Measurements from ENCODE around the gene EEF1AKMT3. TPM values are rescaled to one million over a fixed set of nuclear protein-coding genes. Genes with fewer than 3 reads are reported as not detected.

Gene EEF1AKMT3
- total RNA-seq, 1 donor from 2014 or later: 7.3 TPM

DNA sequence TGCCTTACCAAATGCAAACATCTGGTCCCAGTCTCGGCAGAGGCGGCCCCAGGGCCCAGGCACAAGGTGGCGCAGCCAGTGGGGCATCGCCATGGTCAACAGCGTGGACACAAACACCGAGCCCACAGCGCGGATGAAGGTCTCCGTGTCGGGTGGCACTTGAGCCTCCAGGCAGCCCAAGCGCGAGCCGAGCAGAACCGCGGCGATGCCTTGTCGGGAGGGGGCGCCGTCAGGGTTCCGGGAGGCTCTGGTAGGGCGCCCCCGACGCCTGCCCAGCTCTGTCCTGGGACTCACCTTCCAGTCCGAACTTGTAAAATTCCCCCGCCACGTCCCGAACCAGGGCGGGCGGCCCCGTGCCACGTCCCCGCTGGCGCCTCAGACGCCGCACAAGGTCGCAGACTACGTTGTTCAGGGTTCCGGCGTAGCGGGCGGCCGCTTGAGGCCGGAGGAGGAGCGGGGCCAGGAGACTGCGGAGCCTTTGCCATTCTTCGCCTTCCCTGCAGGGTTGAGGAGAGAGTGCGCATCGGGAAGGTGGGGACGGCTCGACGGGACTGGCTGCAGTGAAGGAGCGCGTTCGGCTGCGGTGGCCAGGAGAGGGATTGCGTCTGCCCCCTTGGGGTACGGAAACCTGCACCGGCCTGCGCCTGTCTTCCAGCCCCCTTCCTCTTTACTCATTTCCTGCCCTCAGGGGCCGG, 7.3 kb upstream of the EEF1AKMT3 start:
- H3K4me3 ChIP-seq (ENCODE audit: low read depth, low read length): peak overlapping the region; percentile 29
- no peak for DNase-seq (ENCODE audit: low read depth)
- TF ChIP-seq, protein P1, sequence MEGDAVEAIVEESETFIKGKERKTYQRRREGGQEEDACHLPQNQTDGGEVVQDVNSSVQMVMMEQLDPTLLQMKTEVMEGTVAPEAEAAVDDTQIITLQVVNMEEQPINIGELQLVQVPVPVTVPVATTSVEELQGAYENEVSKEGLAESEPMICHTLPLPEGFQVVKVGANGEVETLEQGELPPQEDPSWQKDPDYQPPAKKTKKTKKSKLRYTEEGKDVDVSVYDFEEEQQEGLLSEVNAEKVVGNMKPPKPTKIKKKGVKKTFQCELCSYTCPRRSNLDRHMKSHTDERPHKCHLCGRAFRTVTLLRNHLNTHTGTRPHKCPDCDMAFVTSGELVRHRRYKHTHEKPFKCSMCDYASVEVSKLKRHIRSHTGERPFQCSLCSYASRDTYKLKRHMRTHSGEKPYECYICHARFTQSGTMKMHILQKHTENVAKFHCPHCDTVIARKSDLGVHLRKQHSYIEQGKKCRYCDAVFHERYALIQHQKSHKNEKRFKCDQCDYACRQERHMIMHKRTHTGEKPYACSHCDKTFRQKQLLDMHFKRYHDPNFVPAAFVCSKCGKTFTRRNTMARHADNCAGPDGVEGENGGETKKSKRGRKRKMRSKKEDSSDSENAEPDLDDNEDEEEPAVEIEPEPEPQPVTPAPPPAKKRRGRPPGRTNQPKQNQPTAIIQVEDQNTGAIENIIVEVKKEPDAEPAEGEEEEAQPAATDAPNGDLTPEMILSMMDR (IDR thresholded peaks at IDR 0.05; ENCODE audit: insufficient read depth, low read length, poor library complexity, severe bottlenecking): peak; percentile 43
- no peaks in the 10 kb centered on the region for H3K36me3 ChIP-seq (ENCODE audit: control insufficient read depth, insufficient read depth, low read length)
- peaks cover 29% of the 10 kb centered on the region for H3K27me3 ChIP-seq (ENCODE audit: control insufficient read depth, insufficient read depth, low read length)

DNA sequence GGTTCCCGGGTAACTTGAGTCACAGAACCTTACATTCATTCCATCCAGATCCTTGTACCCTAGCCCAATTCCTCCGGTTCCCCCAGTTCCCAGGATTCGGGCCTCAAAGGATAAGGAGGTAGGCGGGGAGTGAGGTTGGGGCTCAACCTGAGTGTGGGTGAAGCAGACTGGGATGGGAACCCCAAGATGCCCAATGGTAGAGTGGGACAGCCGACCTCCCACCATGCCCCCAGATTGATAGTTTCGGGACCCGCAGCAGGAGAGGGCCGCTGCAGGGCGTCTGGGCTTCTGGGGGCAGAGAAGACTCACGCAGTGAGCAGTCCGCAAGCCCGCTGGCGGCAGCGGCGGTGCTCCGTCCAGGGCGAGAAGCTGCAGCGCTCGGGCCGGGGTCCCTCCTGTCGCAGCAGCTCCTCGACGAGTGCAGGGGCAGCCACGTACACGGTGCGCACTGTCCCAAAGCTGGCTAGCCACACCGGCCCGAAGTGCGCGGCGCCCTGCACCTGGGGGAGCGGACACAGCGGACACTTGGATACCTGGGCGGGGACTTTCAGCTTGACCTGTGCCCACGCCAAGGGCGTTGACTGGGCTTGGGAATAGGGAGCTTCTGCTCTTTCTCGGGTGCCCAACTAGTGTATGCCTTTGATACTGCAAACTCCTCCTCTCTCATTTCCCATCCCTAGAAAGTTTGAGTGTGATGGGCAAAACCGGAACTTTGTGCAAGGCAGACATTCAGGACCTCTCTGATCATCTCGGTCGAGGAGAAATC, 6.5 kb upstream of the EEF1AKMT3 start:
- H3K36me3 ChIP-seq (ENCODE audit: control insufficient read depth, insufficient read depth, low read length): no peaks in the 10 kb centered on the region
- H3K27me3 ChIP-seq (ENCODE audit: control insufficient read depth, insufficient read depth, low read length): peaks cover 29% of the 10 kb centered on the region
- no peak for DNase-seq (ENCODE audit: low read depth)
- H3K4me3 ChIP-seq (ENCODE audit: low read depth, low read length): peak overlapping the region; percentile 10
- TF ChIP-seq, protein P1 (IDR thresholded peaks at IDR 0.05; ENCODE audit: insufficient read depth, low read length, poor library complexity, severe bottlenecking): no peak

DNA sequence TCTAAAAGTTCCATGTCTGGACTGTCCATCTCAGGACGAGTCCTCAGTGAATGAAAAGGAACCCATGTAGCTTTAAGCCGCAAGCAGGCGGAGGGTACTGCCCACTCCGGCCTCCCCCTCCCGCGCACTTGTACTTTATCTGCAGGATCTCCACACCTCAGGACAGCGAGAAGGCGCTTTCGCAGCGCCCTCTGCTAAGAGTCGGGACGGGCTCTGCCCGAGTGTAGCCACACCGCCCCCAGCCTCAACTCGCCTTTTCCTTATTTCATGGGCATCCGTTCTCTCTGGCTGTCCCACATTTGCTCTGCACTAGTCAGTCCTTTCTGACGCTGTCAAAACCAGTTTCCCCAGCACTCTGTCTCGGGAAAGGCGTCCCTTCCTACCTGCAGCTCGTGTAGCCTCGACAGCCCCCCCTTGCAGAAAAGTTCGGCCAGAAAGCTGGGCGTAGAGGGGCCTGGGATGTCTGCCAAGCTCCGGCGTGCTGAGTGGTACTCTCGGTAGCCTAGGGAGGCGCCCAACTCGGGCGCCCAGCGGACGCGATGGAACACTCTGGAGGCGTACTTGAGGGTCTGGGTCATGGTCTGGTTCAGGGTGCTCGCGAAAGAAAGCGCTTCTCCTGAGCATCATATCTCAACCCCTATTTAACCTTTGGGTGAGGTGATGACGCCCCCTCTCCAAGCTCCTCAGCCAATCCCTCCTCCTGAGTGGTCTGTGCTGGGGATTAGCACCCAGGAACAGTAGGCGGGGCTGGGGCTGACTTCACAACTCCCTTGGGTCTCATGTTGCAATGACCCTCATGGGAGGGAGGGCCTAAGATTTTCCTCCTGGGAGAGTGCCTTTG, 5.7 kb upstream of the EEF1AKMT3 start, which contains the start of gene CYP27B1:
CYP27B1 (minus strand) TSS at position 615 of the 841 bp plus-strand sequence; CDS start at position 578, 37 bp downstream.
- TF ChIP-seq, protein P1 (IDR thresholded peaks at IDR 0.05; ENCODE audit: insufficient read depth, low read length, poor library complexity, severe bottlenecking): no peak
- Histone ChIP-seq H3K36me3 (ENCODE audit: control insufficient read depth, insufficient read depth, low read length) (no peaks in the 10 kb centered on the region), H3K27me3 (ENCODE audit: control insufficient read depth, insufficient read depth, low read length) (peaks cover 29% of the 10 kb centered on the region), H3K4me3 (ENCODE audit: low read depth, low read length) (peak within 1 kb of the TSS; percentile 10)
- DNase-seq (ENCODE audit: low read depth): no peak

DNA sequence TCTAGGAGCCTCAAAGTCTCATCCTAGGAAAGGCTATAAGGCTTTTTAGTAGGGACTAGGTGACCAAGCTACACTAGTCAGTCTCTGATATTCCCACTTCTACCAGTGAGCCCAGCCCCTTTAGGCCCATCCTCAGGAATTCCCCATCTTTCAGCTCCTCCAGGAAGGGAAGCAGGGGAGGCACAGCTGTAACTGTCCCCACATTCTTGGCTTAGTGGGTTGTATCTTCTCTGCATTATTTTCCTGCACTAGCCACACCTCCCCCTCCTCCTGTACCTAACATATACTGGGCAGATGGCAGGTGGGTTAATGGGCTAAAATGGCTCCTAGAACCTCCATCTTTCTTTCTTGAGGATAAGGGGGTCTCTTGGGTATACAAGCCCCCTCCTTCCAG, 5.1 kb upstream of the EEF1AKMT3 start:
- H3K36me3 ChIP-seq (ENCODE audit: control insufficient read depth, insufficient read depth, low read length): no peaks in the 10 kb centered on the region

DNA sequence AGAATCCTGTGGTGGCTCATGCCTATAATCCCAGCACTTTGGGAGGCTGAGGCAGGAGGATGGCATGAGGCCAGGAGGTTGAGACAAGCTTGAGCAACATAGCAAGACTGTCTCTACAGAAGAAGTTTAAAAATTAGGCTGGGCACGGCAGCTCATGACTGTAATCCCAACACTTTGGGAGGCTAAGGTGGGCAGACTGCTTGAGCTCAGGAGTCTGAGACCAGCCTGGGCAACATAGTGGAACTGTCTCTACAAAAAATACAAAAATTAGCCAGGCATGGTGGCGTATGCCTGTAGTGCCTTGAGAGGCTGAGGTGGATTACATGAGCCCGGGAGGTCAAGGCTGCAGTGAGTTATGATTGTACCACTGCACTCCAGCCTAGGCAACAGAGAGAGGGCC, 4.5 kb upstream of the EEF1AKMT3 start:
- Histone ChIP-seq H3K27me3 (ENCODE audit: control insufficient read depth, insufficient read depth, low read length) (peaks cover 29% of the 10 kb centered on the region), H3K4me3 (ENCODE audit: low read depth, low read length) (no peak overlapping the region), H3K36me3 (ENCODE audit: control insufficient read depth, insufficient read depth, low read length) (no peaks in the 10 kb centered on the region)
- TF ChIP-seq, protein P1 (IDR thresholded peaks at IDR 0.05; ENCODE audit: insufficient read depth, low read length, poor library complexity, severe bottlenecking): no peak
- DNase-seq (ENCODE audit: low read depth): no peak

More for the DNA sequence above, 5.1 kb upstream of the EEF1AKMT3 start:
- H3K27me3 ChIP-seq (ENCODE audit: control insufficient read depth, insufficient read depth, low read length): peaks cover 29% of the 10 kb centered on the region
- DNase-seq (ENCODE audit: low read depth): no peak
- TF ChIP-seq, protein P1 (IDR thresholded peaks at IDR 0.05; ENCODE audit: insufficient read depth, low read length, poor library complexity, severe bottlenecking): no peak
- no peak overlapping the region for H3K4me3 ChIP-seq (ENCODE audit: low read depth, low read length)
